22Rv1 (cell line): ENCODE results near the gene NCOA3.

Experiments used
- H3K27ac ChIP-seq: fragments of 450-650 bp; 2 replicates; pipeline ENCODE4 v1.5.1; 2017
- ZFX ChIP-seq: fragments of 450-650 bp; IDR thresholded peaks from 2 replicates; pipeline ENCODE4 v1.6.1; 2017; ENCODE audit warnings: antibody characterized with exemption, borderline replicate concordance
- TF ChIP-seq, protein P1 (sequence below): fragments of 450-650 bp; IDR thresholded peaks from 2 replicates; pipeline ENCODE4 v1.5.1; 2017; ENCODE audit warnings: mild to moderate bottlenecking

Gene NCOA3

DNA sequence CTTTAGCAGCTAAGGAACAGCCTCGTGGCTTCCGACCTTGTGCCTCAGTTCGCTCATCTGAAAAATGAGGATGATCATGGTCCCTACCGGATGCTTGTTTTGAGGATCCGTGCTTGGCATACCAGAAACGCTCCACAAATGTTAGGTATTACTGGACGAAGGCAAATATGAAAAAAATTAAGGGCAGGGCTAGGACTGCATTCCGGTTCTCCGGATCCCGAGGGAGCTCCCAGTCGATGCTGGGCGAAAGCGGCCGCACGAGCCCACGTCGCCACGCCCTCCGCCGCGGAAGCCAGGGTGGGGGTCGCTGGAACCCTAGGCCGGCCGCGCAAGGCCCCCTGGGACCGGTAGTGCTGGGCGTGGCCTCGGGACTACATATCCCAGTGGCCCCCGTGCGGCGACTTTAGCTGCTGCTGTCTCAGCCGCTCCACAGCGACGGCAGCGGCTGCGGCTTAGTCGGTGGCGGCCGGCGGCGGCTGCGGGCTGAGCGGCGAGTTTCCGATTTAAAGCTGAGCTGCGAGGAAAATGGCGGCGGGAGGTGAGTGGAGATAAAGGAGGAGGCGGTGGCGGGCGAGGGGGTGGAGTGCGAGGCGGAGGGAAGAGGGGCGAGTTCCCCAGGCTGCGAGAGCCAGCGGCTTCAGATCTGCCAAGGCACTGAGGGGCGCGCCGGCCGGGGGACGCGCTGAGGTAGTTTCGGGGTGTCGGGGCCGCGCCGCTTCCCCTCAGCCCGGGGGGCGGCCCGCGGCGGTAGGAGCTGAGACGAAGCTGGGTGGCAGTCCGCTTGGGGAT is at the start of gene NCOA3:
Gene NCOA3, plus strand, starts transcription at position 406 of the 789 bp plus-strand sequence. CDS start 120,361 bp downstream, outside the sequence.
- TF ChIP-seq, protein P1, sequence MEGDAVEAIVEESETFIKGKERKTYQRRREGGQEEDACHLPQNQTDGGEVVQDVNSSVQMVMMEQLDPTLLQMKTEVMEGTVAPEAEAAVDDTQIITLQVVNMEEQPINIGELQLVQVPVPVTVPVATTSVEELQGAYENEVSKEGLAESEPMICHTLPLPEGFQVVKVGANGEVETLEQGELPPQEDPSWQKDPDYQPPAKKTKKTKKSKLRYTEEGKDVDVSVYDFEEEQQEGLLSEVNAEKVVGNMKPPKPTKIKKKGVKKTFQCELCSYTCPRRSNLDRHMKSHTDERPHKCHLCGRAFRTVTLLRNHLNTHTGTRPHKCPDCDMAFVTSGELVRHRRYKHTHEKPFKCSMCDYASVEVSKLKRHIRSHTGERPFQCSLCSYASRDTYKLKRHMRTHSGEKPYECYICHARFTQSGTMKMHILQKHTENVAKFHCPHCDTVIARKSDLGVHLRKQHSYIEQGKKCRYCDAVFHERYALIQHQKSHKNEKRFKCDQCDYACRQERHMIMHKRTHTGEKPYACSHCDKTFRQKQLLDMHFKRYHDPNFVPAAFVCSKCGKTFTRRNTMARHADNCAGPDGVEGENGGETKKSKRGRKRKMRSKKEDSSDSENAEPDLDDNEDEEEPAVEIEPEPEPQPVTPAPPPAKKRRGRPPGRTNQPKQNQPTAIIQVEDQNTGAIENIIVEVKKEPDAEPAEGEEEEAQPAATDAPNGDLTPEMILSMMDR: peak; percentile 36
- no peak for TF ChIP-seq ZFX
- peak within 1 kb of the TSS; percentile 72 for H3K27ac ChIP-seq

DNA sequence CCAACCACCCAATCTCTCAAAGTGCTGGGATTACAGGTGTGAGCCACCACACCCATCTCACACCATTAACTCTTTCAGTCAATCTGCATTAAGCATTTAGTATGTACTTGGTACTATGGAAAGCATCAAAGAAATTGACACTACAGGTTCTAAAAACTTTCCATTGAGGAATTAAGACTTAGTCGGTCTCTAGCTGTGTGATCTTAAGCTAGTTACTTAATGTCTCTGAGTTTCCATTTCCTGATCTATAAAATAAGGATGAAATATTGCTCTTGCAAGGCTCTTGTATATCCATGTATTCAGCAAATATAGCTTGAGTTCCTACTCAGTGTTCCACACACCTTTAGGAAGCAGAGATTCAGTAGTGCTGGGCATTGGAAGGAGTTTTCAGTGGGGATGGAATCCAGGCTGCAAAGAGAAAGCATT is 48.9 kb upstream of the NCOA3 start:
- H3K27ac ChIP-seq: no peak overlapping the region

DNA sequence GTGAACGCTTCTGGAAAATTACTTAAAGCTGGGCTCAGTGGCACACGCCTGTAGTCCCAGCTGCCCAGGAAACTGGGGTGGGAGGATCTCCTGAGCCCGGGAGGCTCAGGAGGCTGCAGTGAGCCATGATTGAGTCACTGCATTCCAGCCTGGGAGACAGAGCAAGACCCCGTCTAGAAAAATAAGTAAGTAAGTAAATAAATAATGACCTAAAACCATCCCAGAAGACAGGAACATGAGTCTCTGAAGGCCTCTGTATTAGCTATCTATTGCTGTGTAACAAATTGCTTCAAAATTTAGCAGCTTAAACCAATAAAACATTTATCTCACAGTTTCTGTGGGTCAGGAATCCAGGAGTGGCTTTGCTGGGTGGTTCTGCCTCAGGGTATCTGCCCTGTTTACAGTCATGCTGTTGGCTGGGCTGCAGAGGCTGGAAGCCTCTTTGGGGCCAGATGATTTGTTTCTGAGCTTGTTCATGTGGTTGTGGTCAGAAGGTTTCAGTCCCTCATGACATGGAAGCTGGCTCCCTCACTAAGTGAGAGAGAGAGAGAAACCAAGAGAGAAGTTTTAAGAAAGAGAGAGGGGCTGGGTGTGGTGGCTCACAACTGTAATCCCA is 48.4 kb upstream of the NCOA3 start:
- H3K27ac ChIP-seq: no peak overlapping the region

More for the DNA sequence above, 48.9 kb upstream of the NCOA3 start:
- TF ChIP-seq, protein P1: no peak
- no peak for TF ChIP-seq ZFX

DNA sequence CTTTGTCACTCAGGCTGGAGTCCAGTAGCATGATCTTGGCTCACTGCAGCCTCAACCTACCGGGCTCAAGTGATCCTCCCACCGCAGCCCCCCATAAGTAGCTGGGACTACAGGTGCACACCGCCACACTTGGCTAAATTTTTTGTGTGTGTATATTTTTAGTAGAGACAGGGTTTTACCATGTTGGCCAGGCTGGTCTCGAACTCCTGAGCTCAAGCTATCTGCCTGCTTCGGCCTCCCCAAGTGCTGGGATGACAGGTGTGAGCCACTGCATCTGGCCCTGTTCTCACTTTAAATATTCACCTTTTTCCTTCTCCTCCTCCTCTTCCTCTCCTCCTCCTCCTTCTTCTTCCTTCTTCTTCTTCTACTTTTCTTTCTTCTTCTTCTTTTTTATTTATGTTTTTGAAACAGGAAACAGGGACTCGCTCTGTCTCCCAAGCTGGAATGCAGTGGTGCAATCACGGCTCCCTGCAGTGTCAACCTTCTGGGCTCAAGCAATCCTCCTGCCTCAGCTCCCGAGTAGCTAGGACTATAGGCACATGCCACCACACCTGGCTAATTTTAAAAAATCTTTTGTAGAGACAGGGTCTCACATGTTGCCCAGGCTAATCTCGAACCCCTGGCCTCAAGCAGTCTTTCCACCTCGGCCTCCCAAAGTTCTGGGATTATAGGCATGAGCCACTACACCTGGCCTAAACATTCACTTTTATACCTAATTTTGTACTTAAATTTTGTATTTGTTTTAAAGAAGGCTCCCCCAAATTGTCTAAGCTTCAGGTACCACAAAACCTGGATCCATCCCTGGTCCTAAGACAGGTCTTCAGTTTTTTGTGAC is 47.2 kb upstream of the NCOA3 start:
- H3K27ac ChIP-seq: no peak overlapping the region
- TF ChIP-seq, protein P1: no peak
- TF ChIP-seq ZFX: no peak

More for the DNA sequence above, 48.4 kb upstream of the NCOA3 start:
- TF ChIP-seq ZFX: no peak
- TF ChIP-seq, protein P1: no peak

DNA sequence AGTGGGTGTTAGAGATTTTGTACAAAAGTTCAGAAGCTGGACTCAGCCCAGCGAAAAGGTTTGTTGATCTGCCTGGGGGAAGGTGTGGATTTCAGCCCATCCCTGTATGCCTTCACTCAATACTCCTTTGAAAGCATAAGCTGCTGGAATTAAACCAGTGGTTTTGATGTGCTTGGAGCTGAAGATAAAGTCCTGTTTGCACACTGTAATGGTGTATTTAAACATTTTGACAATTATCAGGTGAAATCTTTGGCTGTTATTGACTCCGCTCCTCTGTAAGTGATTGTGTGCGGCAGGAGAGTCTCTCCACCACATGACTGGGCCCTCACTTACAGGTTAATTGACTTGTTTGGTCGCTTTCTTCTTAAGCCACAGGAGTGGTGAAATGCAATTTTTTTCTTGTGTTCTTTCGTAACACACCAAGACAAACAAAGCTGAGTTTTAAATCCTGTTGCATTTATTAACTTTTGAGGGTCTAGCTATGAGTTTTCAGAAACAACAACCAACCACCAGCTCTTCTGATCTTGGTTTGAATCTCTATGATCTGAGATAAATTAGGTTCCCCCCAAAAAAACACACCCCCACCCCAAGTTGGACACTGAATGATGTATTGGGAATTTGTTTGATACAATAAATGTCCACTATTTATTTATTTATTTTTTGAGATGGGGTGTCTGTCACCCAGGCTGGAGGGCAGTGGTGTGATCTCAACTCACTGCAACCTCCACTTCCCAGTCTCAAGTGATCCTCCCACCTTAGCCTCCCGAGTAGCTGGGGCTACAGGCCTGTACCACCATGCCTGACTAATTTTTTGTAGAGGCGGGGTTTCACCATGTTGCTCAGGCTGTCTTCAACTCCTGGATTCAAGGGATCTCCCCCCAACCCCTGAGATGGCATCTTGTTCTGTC is 46.3 kb upstream of the NCOA3 start:
- H3K27ac ChIP-seq: no peak overlapping the region
- TF ChIP-seq, protein P1: no peak
- TF ChIP-seq ZFX: no peak

DNA sequence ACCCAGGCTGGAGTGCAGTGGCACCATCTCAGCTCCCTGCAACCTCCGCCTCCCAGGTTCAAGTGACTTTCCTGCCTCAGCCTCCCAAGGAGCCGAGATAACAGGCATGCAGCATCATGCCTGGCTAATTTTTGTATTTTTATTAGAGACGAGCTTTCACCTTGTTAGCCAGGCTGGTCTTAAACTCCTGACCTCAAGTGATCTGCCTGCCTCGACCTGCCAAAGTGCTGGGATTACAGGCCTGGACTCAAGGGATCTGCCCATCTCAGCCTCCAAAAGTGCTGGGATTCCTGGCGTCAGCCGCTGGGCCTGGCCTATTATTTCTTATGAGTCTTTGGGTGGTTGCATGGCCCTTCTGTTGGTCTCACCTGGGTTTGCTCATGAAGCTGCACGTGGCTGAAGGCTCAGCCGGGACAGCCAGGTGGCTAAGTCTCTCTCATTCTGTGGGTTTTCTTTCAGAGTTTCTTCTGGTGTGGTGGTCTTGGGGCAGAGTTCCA is 45.6 kb upstream of the NCOA3 start:
- TF ChIP-seq, protein P1: no peak
- no peak for TF ChIP-seq ZFX
- H3K27ac ChIP-seq: no peak overlapping the region
